ENCODE measurements around the gene PFAS. TPM values are rescaled to one million over a fixed set of nuclear protein-coding genes. Genes with fewer than 3 reads are reported as not detected.

PFAS gene
- total RNA-seq = 16.4 and 74.0 TPM in 2 replicates

GRCh38 chr17:8248751-8249607 is at the start of gene PFAS:
Gene PFAS (plus strand): TSS chr17:8249289. CDS start chr17:8253938, 4,649 bp downstream.

GRCh38 chr17:8209907-8210760 is 39.0 kb upstream of the PFAS start, which contains the start of gene AURKB:
Gene AURKB (minus strand): TSS chr17:8210575. CDS start chr17:8210224, 351 bp downstream.

GRCh38 chr17:8288336-8289102 is 39.4 kb downstream of the PFAS start, which contains the start of gene RANGRF:
Gene RANGRF (plus strand): TSS chr17:8288670. CDS start chr17:8288789, 119 bp downstream.

Other genes starting within 250 kb of the PFAS start
- gene GUCY2D, start 246.7 kb upstream of the PFAS start, total RNA-seq = not detected in 2 replicates
- gene ALOX15B, start 210.2 kb upstream of the PFAS start, total RNA-seq = under 0.01 TPM in 1 of 2 replicates, not detected in the other
- not detected in 2 replicates for gene ALOX12B, start 161.6 kb upstream of the PFAS start, total RNA-seq
- under 0.01 TPM in 1 of 2 replicates, not detected in the other for gene ALOXE3, start 130.8 kb upstream of the PFAS start, total RNA-seq
- under 0.01 TPM in 1 of 2 replicates, not detected in the other for gene HES7, start 125.2 kb upstream of the PFAS start, total RNA-seq
- 6.2 and 14.2 TPM in 2 replicates for gene PER1, start 96.9 kb upstream of the PFAS start, total RNA-seq
- 5.0 TPM in 2 replicates for gene VAMP2, start 86.3 kb upstream of the PFAS start, total RNA-seq
- 7.7 and 23.8 TPM in 2 replicates for gene TMEM107, start 72.9 kb upstream of the PFAS start, total RNA-seq
- 7.6 and 11.6 TPM in 2 replicates for gene BORCS6, start 59.1 kb upstream of the PFAS start, total RNA-seq
- gene AURKB, start 38.7 kb upstream of the PFAS start, total RNA-seq = 2.6 and 67.6 TPM in 2 replicates
- 6.3 and 9.4 TPM in 2 replicates for gene CTC1, start 1.2 kb upstream of the PFAS start, total RNA-seq
- 7.4 and 16.9 TPM in 2 replicates for gene RANGRF, start 39.4 kb downstream of the PFAS start, total RNA-seq
- gene SLC25A35, start 46.1 kb downstream of the PFAS start, total RNA-seq = 0.66 and 1.4 TPM in 2 replicates
- gene ARHGEF15, start 61.0 kb downstream of the PFAS start, total RNA-seq = not detected in 2 replicates
- gene ODF4, start 90.6 kb downstream of the PFAS start, total RNA-seq = not detected in 2 replicates
- gene RPL26, start 133.9 kb downstream of the PFAS start, total RNA-seq = 1,554 and 3,672 TPM in 2 replicates
- not detected in 2 replicates for gene RNF222, start 148.5 kb downstream of the PFAS start, total RNA-seq
- 65.4 and 101 TPM in 2 replicates for gene NDEL1, start 186.6 kb downstream of the PFAS start, total RNA-seq